GM23248 (cell line): ENCODE results near the gene ZNF569. TPM values are rescaled to one million over a fixed set of nuclear protein-coding genes. Genes with fewer than 3 reads are reported as not detected.

Source experiments
- DNase-seq: peaks from one replicate; pipeline ENCODE4 v3.0.0-alpha.2; 2015
- H2AFZ ChIP-seq: fragments of 200-600 bp; sonication (generic); 2 replicates; pipeline ENCODE4 v1.6.1; 2016; ENCODE audit warnings: antibody characterized with exemption
- H3F3A ChIP-seq: fragments of 200-600 bp; sonication (generic); 2 replicates; pipeline ENCODE4 v1.6.1; 2016; ENCODE audit warnings: mild to moderate bottlenecking, antibody characterized with exemption, mixed run types; ENCODE audit not compliant: insufficient read depth
- H3K27ac ChIP-seq: fragments of 200-600 bp; sonication (generic); 2 replicates; pipeline ENCODE4 v1.5.1; 2016; ENCODE audit warnings: mild to moderate bottlenecking
- H3K27me3 ChIP-seq: fragments of 200-600 bp; sonication (generic); replicated peaks from 2 replicates; pipeline ENCODE4 v1.6.1; 2016; ENCODE audit warnings: mild to moderate bottlenecking; ENCODE audit not compliant: insufficient read depth
- H3K36me3 ChIP-seq: fragments of 200-600 bp; sonication (generic); 2 replicates; pipeline ENCODE4 v1.6.1; 2016; ENCODE audit warnings: low read depth, mild to moderate bottlenecking
- H3K4me1 ChIP-seq: fragments of 200-600 bp; sonication (generic); 2 replicates; pipeline ENCODE4 v1.6.1; 2016; ENCODE audit warnings: mild to moderate bottlenecking; ENCODE audit not compliant: insufficient read depth
- H3K4me2 ChIP-seq: fragments of 200-600 bp; sonication (generic); one replicate; pipeline ENCODE4 v1.6.1; 2016; ENCODE audit warnings: mild to moderate bottlenecking; ENCODE audit not compliant: unreplicated experiment
- H3K4me3 ChIP-seq: fragments of 200-600 bp; sonication (generic); 2 replicates; pipeline ENCODE4 v1.5.1; 2016; ENCODE audit warnings: mild to moderate bottlenecking
- H3K79me2 ChIP-seq: fragments of 200-600 bp; sonication (generic); 2 replicates; pipeline ENCODE4 v1.6.1; 2016; ENCODE audit warnings: mild to moderate bottlenecking; ENCODE audit not compliant: insufficient read depth
- H3K9ac ChIP-seq: fragments of 200-600 bp; sonication (generic); 2 replicates; pipeline ENCODE4 v1.6.1; 2016; ENCODE audit warnings: mild to moderate bottlenecking
- H3K9me2 ChIP-seq: fragments of 200-600 bp; sonication (generic); 2 replicates; pipeline ENCODE4 v1.6.1; 2016; ENCODE audit warnings: mixed run types, mild to moderate bottlenecking, moderate library complexity; ENCODE audit not compliant: insufficient read depth
- H3K9me3 ChIP-seq: fragments of 200-600 bp; sonication (generic); one replicate; pipeline ENCODE4 v1.6.1; 2017; ENCODE audit warnings: low read depth
- H4K20me1 ChIP-seq: fragments of 200-600 bp; sonication (generic); 2 replicates; pipeline ENCODE4 v1.6.0; 2016; ENCODE audit not compliant: insufficient read depth
- EZH2 ChIP-seq: fragments of 200-600 bp; sonication (generic); IDR thresholded peaks from 2 replicates; pipeline ENCODE4 v1.6.1; 2018; ENCODE audit warnings: antibody characterized with exemption, mild to moderate bottlenecking; ENCODE audit not compliant: insufficient read depth, poor library complexity, severe bottlenecking
- EZH2phosphoT487 ChIP-seq: fragments of 200-600 bp; sonication (generic); IDR thresholded peaks from 2 replicates; pipeline ENCODE4 v1.6.1; 2018; ENCODE audit warnings: antibody characterized with exemption, moderate library complexity, mild to moderate bottlenecking, low read depth; ENCODE audit not compliant: insufficient read depth
- WGBS, 2 experiments: methylation state at CpG; one replicate each; pipeline ENCODE4 v1.1.6; 2015 to 2017; ENCODE audit warnings: low lambda C conversion rate in 2 of 2, low coverage in 1 of 2; ENCODE audit errors: missing lambda C conversion rate in 2 of 2; 5-methylcytosine and 5-hydroxymethylcytosine counted together
- in situ Hi-C: fragments of 300-500 bp; cut with MboI; formaldehyde crosslinking; loops from 2 replicates; pipeline ENCODE4 v1.15.0; 2020
- polyA plus RNA-seq: library from polyadenylated mRNA; unstranded; fragments of >200 nt; fragmentation: Nextera tagmentation; extraction: Ambion mirVana; gene quantifications from 2 replicates; pipeline ENCODE4 v1.2.1, GENCODE V29; 2016
- total RNA-seq: library from RNA; depleted of rRNA; stranded (reverse); fragments of >200 nt; shearing (Covaris generic); gene quantifications from 2 replicates; pipeline ENCODE4 v1.2.3, GENCODE V29; 2014

The ZNF569 gene
- total and polyA plus RNA-seq, 2 experiments from 2014 or later, result 4.7 to 7.2 TPM

DNA sequence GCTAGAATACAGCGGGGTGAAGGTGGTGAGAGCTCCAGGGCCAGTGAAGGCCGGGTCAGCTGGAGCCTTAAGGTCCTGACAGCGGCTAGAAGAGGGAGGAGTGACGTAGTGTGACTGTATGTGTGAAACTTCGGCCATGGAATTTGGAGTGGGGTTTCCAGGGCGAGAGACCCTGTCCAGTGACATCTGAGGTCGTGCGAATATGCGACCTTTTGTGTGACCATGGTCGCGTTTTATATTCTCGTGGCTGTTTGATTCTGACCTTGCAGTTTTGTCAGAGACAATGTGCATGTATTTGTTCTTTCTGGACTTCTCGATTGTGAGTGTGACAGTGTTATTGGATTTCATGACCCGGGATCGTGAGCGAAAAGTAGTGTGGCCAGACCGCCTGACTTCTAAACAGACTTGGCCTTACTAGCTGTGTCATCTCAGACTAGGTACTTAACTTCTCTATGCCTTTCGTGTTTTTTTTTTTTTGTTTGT, 405 bp upstream of the ZNF569 start:
- no peak for DNase-seq
- Histone ChIP-seq H3K27me3 (no peaks in the 10 kb centered on the region), H3K79me2 (peaks cover 51% of the 10 kb centered on the region), H3K9ac (peak overlapping the region; percentile 82), H3K9me2 (no peaks in the 10 kb centered on the region), H4K20me1 (no peaks in the 10 kb centered on the region), H2AFZ (peak overlapping the region; percentile 97), H3K4me1 (no peaks in the 10 kb centered on the region), H3K36me3 (peaks cover 14% of the 10 kb centered on the region), H3K4me2 (peak overlapping the region; percentile 84), H3F3A (no peaks in the 10 kb centered on the region), H3K27ac (peak overlapping the region; percentile 90), H3K9me3 (no peaks in the 10 kb centered on the region), H3K4me3 (peak overlapping the region; percentile 91)
- in situ Hi-C loops, result no loop called here
- no peak for TF ChIP-seq EZH2
- TF ChIP-seq EZH2phosphoT487, result no peak
- WGBS, 2 experiments, result 18 to 20% methylated on average over 18 of the region's 18 CpGs

DNA sequence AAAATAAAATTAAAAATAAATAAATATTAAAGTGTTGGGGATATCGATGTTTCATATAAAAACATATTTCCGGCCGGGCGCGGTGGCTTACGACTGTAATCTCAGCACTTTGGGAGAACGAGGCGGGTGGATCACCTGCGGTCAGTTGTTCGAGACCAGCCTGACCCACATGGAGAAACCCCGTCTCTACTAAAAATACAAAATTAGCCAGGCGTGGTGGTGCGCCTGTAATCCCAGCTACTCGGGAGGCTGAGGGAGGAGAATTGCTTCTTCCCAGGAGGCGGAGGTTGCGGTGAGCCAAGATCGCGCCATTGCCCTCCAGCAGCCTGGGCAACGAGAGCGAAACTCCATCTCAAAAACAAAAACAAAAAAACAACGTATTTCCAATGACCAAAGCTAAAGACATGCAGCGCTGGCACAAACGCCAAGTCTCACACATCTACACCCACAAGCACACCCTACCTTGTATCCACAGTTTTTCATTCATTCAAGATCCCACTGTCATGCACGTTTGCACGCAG, 907 bp downstream of the ZNF569 start:
- no peak for DNase-seq
- H3K4me3 ChIP-seq, result peak overlapping the region; percentile 91

DNA sequence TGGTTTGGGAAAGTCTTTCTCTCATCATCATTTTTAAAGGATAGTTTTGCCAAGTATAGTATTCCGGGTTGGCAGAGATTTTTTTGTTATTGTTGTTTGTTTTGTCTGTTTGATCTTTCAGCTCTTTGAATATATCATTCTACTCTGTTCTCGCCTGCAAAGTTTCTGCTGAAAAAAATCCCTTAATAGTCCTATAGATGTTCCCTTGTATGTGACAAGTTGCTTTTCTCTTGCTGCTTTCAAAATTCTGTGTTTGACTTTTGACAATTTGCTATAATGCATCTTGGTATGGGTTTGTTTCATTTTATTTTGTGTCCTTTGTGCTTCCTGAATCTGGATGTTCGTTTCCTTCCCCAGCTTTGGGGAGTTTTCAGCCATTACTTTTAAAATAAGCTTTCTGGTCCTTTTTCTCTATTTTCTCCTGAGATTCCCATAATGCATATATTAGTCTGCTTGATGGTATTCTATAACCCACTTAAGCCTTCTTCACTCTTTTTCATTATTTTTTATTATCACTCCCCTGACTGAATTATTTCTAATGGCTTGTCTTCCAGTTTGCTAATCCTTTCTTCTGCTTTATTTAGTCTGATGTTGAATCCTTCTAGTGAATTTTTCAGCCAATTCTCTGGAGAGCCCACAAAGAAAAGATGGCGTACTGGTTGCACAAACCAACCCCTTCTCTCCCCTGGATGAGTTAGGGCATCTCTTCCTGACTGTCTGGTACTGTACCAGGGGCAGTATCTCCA, 14.6 kb downstream of the ZNF569 start:
- Histone ChIP-seq H3K4me2 (no peak overlapping the region), H3K27ac (no peak overlapping the region), H3K4me3 (no peak overlapping the region), H2AFZ (no peak overlapping the region), H3K4me1 (no peaks in the 10 kb centered on the region), H3K36me3 (peaks cover 54% of the 10 kb centered on the region), H3K9me2 (no peaks in the 10 kb centered on the region), H3K79me2 (no peaks in the 10 kb centered on the region; the same call in 1 of the 2 replicates), H3K9ac (no peak overlapping the region), H3K27me3 (no peaks in the 10 kb centered on the region), H4K20me1 (no peaks in the 10 kb centered on the region), H3F3A (no peaks in the 10 kb centered on the region), H3K9me3 (peaks cover 19% of the 10 kb centered on the region)
- no peak for DNase-seq
- WGBS, 2 experiments, result 95 to 99% methylated on average over 4 of the region's 4 CpGs
- in situ Hi-C loops, result no loop called here
- TF ChIP-seq EZH2 (no peak), EZH2phosphoT487 (no peak)

More for the DNA sequence above, 907 bp downstream of the ZNF569 start:
- 29 to 30% methylated on average over 25 of the region's 25 CpGs for WGBS, 2 experiments
- H3F3A ChIP-seq, result no peaks in the 10 kb centered on the region
- H3K4me2 ChIP-seq, result peak overlapping the region; percentile 84
- in situ Hi-C loops, result no loop called here
- H4K20me1 ChIP-seq, result no peaks in the 10 kb centered on the region
- H3K27ac ChIP-seq, result peak overlapping the region; percentile 90
- H3K4me1 ChIP-seq, result no peaks in the 10 kb centered on the region
- H3K27me3 ChIP-seq, result no peaks in the 10 kb centered on the region
- peak overlapping the region; percentile 97 for H2AFZ ChIP-seq
- TF ChIP-seq EZH2phosphoT487, result no peak
- no peaks in the 10 kb centered on the region for H3K9me2 ChIP-seq
- no peaks in the 10 kb centered on the region for H3K9me3 ChIP-seq
- peaks cover 25% of the 10 kb centered on the region for H3K36me3 ChIP-seq
- peaks cover 37% of the 10 kb centered on the region for H3K79me2 ChIP-seq
- H3K9ac ChIP-seq, result peak overlapping the region; percentile 82

DNA sequence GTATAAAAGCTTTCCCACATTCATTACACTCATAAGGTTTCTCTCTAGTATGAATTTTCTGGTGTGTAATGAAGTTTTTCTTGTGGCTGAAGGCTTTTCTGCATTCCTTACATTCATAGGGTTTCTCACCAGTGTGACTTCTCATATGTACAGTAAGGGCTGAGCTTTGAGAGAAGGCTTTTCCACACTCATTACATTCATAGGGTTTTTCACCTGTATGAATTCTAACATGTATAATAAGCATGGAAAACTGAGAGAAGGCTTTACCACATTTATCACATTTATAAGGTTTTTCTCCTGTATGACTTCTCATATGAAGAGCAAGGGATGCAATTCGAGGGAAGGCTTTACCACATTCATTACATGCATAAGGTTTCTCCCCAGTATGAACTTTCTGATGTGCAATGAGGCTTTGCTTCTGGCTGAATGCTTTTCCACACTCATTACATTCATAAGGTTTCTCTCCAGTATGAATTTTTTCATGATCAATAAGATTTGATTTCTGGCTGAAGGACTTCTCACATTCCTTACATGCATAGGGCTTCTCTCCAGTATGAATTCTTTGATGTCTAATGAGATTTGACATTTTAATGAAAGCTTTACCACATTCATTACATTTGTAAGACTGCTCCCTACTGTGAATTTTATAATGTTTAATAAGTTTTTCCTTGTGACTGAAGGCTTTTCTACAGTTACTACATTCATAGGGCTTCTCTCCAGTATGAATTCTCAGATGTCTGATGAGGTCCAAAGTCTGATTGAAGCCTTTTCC, 53.7 kb downstream of the ZNF569 start:
- Histone ChIP-seq H3K27ac (no peak overlapping the region), H3K9ac (no peak overlapping the region)

More for the DNA sequence above, 53.7 kb downstream of the ZNF569 start:
- no peak overlapping the region for H3K4me2 ChIP-seq
- no peaks in the 10 kb centered on the region for H3K4me1 ChIP-seq
- no peaks in the 10 kb centered on the region for H4K20me1 ChIP-seq
- no peaks in the 10 kb centered on the region for H3K79me2 ChIP-seq
- H3K9me3 ChIP-seq, result peaks cover 34% of the 10 kb centered on the region
- H3K4me3 ChIP-seq, result no peak overlapping the region
- in situ Hi-C loops, result no loop called here
- no peak for DNase-seq
- no peaks in the 10 kb centered on the region for H3K9me2 ChIP-seq
- H3K27me3 ChIP-seq, result no peaks in the 10 kb centered on the region
- peaks cover 19% of the 10 kb centered on the region for H3F3A ChIP-seq
- no peak overlapping the region for H2AFZ ChIP-seq
- H3K36me3 ChIP-seq, result peaks cover 57% of the 10 kb centered on the region
- WGBS, 2 experiments, result 93 to 94% methylated on average over 1 of the region's 1 CpG
- TF ChIP-seq EZH2phosphoT487 (no peak), EZH2 (no peak)
